ENCODE data around the gene HCRTR1. TPM values are rescaled to one million over a fixed set of nuclear protein-coding genes. Genes with fewer than 3 reads are reported as not detected.

HCRTR1 gene
- polyA plus RNA-seq, 1 of the 3 experiments (the other 2 are of a cell fraction), result 0.03 TPM

DNA sequence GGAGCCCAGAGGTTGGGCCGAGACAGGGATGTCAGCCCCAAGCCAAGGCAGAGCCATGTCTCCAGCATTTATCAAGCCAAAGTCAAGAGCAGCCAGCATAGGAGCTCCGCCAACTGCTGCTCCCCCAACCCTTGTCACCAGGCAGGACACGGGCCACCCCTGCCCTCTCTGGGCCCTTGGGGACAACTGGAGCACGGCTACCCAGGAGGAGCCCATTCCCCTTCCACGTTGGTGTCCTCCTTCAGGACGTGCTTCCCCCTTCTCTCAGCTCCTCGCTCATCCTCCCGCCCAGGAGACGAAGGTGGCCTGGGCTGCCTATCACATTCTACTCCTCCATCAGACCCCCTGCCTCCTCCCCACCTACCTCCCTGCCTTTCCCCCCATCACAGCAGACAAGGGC lies 47.0 kb downstream of the HCRTR1 start:
- Histone ChIP-seq H3K4me3 (ENCODE audit: low read depth in 2 of 2, low read length in 1 of 2) (no peak overlapping the region), H3K27me3 (ENCODE audit: insufficient read depth) (no peaks in the 10 kb centered on the region), H4K20me1 (ENCODE audit: insufficient read depth) (no peaks in the 10 kb centered on the region), H3K4me2 (no peak overlapping the region), H3K36me3 (replicated peaks in 1 of 2; ENCODE audit: control insufficient read depth in 1 of 2, insufficient read depth in 2 of 2, low read length in 1 of 2) (no peaks in the 10 kb centered on the region), H3K9ac (no peak overlapping the region), H3K9me3 (no peaks in the 10 kb centered on the region), H3F3A (replicated peaks; ENCODE audit: insufficient read depth) (no peaks in the 10 kb centered on the region), H3K9me2 (no peaks in the 10 kb centered on the region), H3K27ac (ENCODE audit: low read depth in 2 of 2, low read length in 1 of 2) (no peak overlapping the region), H3K79me2 (ENCODE audit: insufficient read depth) (no peaks in the 10 kb centered on the region), H3K4me1 (ENCODE audit: control insufficient read depth in 1 of 2, insufficient read depth in 2 of 2, low read depth in 1 of 2, low read length in 1 of 2) (peaks cover 8 to 26% of the 10 kb centered on the region in 2 experiments; a peak in 3 of 4 replicates), H2AFZ (ENCODE audit: low read depth) (no peak overlapping the region)
- DNase-seq, result no peak
- ChIA-PET CTCF (interaction anchor here (0.6 to 8.6 kb wide), 54 partner anchors 9 to 328 kb away, joined by 3 to 134 read pairs (median 5); partner anchors contain the start of genes ADGRB2, COL16A1, PEF1 and PTP4A2), POLR2A (interaction anchor here (0.7 kb wide), 1 partner anchor 51 kb away, joined by 3 read pairs; no protein-coding TSS in a partner anchor)
- WGBS (ENCODE audit: low lambda C conversion rate), result 85% methylated on average over 7 of the region's 9 CpGs
- TF ChIP-seq, protein P1, sequence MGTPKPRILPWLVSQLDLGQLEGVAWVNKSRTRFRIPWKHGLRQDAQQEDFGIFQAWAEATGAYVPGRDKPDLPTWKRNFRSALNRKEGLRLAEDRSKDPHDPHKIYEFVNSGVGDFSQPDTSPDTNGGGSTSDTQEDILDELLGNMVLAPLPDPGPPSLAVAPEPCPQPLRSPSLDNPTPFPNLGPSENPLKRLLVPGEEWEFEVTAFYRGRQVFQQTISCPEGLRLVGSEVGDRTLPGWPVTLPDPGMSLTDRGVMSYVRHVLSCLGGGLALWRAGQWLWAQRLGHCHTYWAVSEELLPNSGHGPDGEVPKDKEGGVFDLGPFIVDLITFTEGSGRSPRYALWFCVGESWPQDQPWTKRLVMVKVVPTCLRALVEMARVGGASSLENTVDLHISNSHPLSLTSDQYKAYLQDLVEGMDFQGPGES (IDR thresholded peaks at IDR 0.05; ENCODE audit: low read depth, low read length), result no peak
- TF ChIP-seq TCF12 (IDR thresholded peaks at IDR 0.05), result no peak
- TF ChIP-seq POLR2AphosphoS5 (IDR thresholded peaks at IDR 0.05; ENCODE audit: low read depth, low read length), result no peak
- TF ChIP-seq, protein P2, sequence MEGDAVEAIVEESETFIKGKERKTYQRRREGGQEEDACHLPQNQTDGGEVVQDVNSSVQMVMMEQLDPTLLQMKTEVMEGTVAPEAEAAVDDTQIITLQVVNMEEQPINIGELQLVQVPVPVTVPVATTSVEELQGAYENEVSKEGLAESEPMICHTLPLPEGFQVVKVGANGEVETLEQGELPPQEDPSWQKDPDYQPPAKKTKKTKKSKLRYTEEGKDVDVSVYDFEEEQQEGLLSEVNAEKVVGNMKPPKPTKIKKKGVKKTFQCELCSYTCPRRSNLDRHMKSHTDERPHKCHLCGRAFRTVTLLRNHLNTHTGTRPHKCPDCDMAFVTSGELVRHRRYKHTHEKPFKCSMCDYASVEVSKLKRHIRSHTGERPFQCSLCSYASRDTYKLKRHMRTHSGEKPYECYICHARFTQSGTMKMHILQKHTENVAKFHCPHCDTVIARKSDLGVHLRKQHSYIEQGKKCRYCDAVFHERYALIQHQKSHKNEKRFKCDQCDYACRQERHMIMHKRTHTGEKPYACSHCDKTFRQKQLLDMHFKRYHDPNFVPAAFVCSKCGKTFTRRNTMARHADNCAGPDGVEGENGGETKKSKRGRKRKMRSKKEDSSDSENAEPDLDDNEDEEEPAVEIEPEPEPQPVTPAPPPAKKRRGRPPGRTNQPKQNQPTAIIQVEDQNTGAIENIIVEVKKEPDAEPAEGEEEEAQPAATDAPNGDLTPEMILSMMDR (IDR thresholded peaks at IDR 0.05), result no peak
- no peak for TF ChIP-seq FOSL2 (IDR thresholded peaks at IDR 0.05; ENCODE audit: borderline replicate concordance, low read depth)
- TF ChIP-seq ELF1 (IDR thresholded peaks at IDR 0.05), result no peak
- no peak for TF ChIP-seq RCOR1 (IDR thresholded peaks at IDR 0.05; ENCODE audit: low read length)
- TF ChIP-seq EZH2phosphoT487 (IDR thresholded peaks at IDR 0.05; ENCODE audit: borderline replicate concordance, low read depth), result no peak
- TF ChIP-seq TAF1 (IDR thresholded peaks at IDR 0.05; ENCODE audit: borderline replicate concordance, low read depth, low read length), result no peak
- TF ChIP-seq MXI1 (IDR thresholded peaks at IDR 0.05; ENCODE audit: low read depth, low read length), result no peak
- TF ChIP-seq, protein P3, sequence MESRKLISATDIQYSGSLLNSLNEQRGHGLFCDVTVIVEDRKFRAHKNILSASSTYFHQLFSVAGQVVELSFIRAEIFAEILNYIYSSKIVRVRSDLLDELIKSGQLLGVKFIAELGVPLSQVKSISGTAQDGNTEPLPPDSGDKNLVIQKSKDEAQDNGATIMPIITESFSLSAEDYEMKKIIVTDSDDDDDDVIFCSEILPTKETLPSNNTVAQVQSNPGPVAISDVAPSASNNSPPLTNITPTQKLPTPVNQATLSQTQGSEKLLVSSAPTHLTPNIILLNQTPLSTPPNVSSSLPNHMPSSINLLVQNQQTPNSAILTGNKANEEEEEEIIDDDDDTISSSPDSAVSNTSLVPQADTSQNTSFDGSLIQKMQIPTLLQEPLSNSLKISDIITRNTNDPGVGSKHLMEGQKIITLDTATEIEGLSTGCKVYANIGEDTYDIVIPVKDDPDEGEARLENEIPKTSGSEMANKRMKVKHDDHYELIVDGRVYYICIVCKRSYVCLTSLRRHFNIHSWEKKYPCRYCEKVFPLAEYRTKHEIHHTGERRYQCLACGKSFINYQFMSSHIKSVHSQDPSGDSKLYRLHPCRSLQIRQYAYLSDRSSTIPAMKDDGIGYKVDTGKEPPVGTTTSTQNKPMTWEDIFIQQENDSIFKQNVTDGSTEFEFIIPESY (IDR thresholded peaks at IDR 0.05; ENCODE audit: borderline replicate concordance, low read depth), result no peak
- TF ChIP-seq, protein P4, sequence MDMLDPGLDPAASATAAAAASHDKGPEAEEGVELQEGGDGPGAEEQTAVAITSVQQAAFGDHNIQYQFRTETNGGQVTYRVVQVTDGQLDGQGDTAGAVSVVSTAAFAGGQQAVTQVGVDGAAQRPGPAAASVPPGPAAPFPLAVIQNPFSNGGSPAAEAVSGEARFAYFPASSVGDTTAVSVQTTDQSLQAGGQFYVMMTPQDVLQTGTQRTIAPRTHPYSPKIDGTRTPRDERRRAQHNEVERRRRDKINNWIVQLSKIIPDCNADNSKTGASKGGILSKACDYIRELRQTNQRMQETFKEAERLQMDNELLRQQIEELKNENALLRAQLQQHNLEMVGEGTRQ (IDR thresholded peaks at IDR 0.05; ENCODE audit: borderline replicate concordance, low read depth, low read length), result no peak
- no peak for TF ChIP-seq TEAD4 (IDR thresholded peaks at IDR 0.05; ENCODE audit: borderline replicate concordance, insufficient read depth)
- TF ChIP-seq NRF1 (IDR thresholded peaks at IDR 0.05; ENCODE audit: low read depth, low read length), result no peak
- TF ChIP-seq FOXM1 (IDR thresholded peaks at IDR 0.05; ENCODE audit: low read depth), result no peak
